Stomach smooth muscle (tissue), 2 donors: ENCODE results near the gene CDHR2.

Experiments
- H3K27ac ChIP-seq: one replicate; pipeline ENCODE4 v1.7.0; 2013; ENCODE audit warnings: mild to moderate bottlenecking, low read length, inconsistent platforms
- H3K27me3 ChIP-seq, 2 donors: one replicate each; pipeline ENCODE4 v1.7.0; 2013; ENCODE audit warnings: low read length in 2 of 2; ENCODE audit not compliant: insufficient read depth in 2 of 2, control insufficient read depth in 1 of 2
- H3K36me3 ChIP-seq, 2 donors: one replicate each; pipeline ENCODE4 v1.7.0; 2013; ENCODE audit warnings: low read length in 2 of 2; ENCODE audit not compliant: control insufficient read depth in 2 of 2, insufficient read depth in 2 of 2
- H3K4me1 ChIP-seq: one replicate; pipeline ENCODE4 v1.7.0; 2013; ENCODE audit warnings: low read length; ENCODE audit not compliant: control insufficient read depth, insufficient read depth
- H3K4me3 ChIP-seq, 2 donors: one replicate each; pipeline ENCODE4 v1.7.0; 2013; ENCODE audit warnings: low read length in 2 of 2
- H3K9ac ChIP-seq, 2 donors: one replicate each; pipeline ENCODE4 v1.7.0; 2013; ENCODE audit warnings: low read length in 2 of 2, mild to moderate bottlenecking in 1 of 2
- H3K9me3 ChIP-seq, 2 donors: one replicate each; pipeline ENCODE4 v1.7.0; 2013; ENCODE audit warnings: low read length in 2 of 2; ENCODE audit not compliant: control insufficient read depth in 2 of 2
- donor health status: healthy.
- donor health status: Pancreatic carcinoma.

Gene CDHR2, protein sequence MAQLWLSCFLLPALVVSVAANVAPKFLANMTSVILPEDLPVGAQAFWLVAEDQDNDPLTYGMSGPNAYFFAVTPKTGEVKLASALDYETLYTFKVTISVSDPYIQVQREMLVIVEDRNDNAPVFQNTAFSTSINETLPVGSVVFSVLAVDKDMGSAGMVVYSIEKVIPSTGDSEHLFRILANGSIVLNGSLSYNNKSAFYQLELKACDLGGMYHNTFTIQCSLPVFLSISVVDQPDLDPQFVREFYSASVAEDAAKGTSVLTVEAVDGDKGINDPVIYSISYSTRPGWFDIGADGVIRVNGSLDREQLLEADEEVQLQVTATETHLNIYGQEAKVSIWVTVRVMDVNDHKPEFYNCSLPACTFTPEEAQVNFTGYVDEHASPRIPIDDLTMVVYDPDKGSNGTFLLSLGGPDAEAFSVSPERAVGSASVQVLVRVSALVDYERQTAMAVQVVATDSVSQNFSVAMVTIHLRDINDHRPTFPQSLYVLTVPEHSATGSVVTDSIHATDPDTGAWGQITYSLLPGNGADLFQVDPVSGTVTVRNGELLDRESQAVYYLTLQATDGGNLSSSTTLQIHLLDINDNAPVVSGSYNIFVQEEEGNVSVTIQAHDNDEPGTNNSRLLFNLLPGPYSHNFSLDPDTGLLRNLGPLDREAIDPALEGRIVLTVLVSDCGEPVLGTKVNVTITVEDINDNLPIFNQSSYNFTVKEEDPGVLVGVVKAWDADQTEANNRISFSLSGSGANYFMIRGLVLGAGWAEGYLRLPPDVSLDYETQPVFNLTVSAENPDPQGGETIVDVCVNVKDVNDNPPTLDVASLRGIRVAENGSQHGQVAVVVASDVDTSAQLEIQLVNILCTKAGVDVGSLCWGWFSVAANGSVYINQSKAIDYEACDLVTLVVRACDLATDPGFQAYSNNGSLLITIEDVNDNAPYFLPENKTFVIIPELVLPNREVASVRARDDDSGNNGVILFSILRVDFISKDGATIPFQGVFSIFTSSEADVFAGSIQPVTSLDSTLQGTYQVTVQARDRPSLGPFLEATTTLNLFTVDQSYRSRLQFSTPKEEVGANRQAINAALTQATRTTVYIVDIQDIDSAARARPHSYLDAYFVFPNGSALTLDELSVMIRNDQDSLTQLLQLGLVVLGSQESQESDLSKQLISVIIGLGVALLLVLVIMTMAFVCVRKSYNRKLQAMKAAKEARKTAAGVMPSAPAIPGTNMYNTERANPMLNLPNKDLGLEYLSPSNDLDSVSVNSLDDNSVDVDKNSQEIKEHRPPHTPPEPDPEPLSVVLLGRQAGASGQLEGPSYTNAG (N-terminal part only)

GRCh38 chr5:176548967-176549444 is at the start of gene CDHR2:
CDHR2 (plus strand) TSS chr5:176549342; CDS start chr5:176565353, 16,011 bp downstream.
- Histone ChIP-seq H3K27ac (no peak within 1 kb of the TSS), H3K4me1 (peaks cover 3% of the 10 kb centered on the region), H3K9me3 (no peaks in the 10 kb centered on the region), H3K9ac (no peak within 1 kb of the TSS), H3K4me3 (no peak within 1 kb of the TSS), H3K36me3 (no peaks in the 10 kb centered on the region), H3K27me3 (peaks cover 16% of the 10 kb centered on the region in 2 donors)

DNA sequence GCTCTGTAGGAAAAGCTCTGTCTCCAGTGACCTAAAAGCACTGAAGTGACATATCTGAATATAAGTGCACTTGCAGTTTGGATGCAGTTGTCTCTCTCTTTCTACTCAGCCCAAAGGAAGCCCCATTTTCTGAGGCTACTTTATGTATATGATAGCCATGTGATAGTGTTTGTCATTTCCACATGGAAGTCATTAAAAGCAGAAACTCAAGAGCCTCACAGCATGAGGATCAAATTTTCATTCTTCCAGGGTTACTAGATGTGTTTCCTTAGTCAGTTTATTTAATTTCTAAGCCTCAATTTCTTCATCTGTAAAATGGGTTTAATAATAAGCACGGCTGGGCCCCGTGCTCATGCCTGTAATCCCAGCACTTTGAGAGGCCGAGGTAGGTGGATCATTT is 48.6 kb upstream of the CDHR2 start:
- Histone ChIP-seq H3K36me3 (peaks cover 41 to 50% of the 10 kb centered on the region in 2 donors), H3K9me3 (no peaks in the 10 kb centered on the region), H3K4me3 (no peak overlapping the region), H3K27ac (no peak overlapping the region), H3K4me1 (no peaks in the 10 kb centered on the region), H3K9ac (no peak overlapping the region), H3K27me3 (no peaks in the 10 kb centered on the region)

DNA sequence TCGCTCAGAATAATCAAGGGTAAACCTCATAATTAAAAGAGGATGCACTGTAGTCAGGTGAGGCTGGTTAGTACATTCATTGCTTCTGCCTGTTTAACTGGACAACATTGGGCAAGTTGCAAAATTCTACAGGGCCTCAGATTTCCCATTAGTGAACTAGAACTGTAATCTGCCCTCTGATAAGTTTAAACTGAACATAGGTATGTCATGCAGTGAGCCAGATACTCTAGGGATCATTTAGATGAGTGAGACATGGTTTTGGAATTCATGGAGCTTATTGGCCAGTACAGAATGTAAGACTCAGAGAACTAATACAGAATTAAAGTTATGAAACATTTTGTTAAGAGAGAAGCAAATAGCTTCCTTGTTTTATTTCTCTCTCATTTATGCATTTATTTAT is 47.8 kb upstream of the CDHR2 start:
- Histone ChIP-seq H3K36me3 (peaks cover 35 to 44% of the 10 kb centered on the region in 2 donors), H3K27me3 (no peaks in the 10 kb centered on the region), H3K27ac (no peak overlapping the region), H3K4me1 (no peaks in the 10 kb centered on the region), H3K9me3 (no peaks in the 10 kb centered on the region), H3K4me3 (no peak overlapping the region), H3K9ac (no peak overlapping the region)

GRCh38 chr5:176503496-176503895 is 45.6 kb upstream of the CDHR2 start:
- peaks cover 44 to 47% of the 10 kb centered on the region in 2 donors for H3K36me3 ChIP-seq
- H3K9me3 ChIP-seq, result no peaks in the 10 kb centered on the region
- H3K27me3 ChIP-seq, result no peaks in the 10 kb centered on the region
- H3K4me1 ChIP-seq, result no peaks in the 10 kb centered on the region
- H3K27ac ChIP-seq, result no peak overlapping the region
- H3K4me3 ChIP-seq, result no peak overlapping the region
- no peak overlapping the region for H3K9ac ChIP-seq

- Histone ChIP-seq H3K4me1 (no peaks in the 10 kb centered on the region), H3K27ac (no peak overlapping the region), H3K9ac (no peak overlapping the region), H3K27me3 (no peaks in the 10 kb centered on the region), H3K9me3 (no peaks in the 10 kb centered on the region), H3K4me3 (no peak overlapping the region), H3K36me3 (peaks cover 20 to 21% of the 10 kb centered on the region in 2 donors)
Measured at GRCh38 chr5:176507911-176508310, 41.2 kb upstream of the CDHR2 start.

- Histone ChIP-seq H3K9ac (no peak overlapping the region), H3K4me1 (no peaks in the 10 kb centered on the region), H3K27ac (no peak overlapping the region), H3K27me3 (no peaks in the 10 kb centered on the region), H3K36me3 (peaks cover 20 to 21% of the 10 kb centered on the region in 2 donors), H3K9me3 (no peaks in the 10 kb centered on the region), H3K4me3 (no peak overlapping the region)
Measured at GRCh38 chr5:176508603-176509002, 40.5 kb upstream of the CDHR2 start.

DNA sequence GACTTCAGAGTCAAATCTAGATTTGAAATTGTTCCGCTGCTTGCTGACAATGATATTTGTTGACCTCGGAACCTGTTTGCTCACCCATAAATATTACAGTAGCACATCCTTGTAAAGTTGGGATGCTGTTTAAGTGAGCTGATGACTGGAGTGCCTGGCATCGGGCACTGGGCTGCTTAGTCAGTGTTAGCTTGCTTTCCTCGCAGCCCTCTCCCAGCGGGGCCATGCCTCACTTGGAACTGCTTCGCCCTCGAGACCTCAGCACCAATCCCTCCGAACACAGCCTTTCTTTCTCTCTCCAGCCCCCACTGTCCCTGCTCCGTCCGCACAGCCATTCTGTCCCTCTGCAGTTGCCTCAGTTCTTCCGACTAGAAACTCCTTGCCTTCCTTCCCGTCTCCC is 35.4 kb upstream of the CDHR2 start:
- Histone ChIP-seq H3K9ac (no peak overlapping the region), H3K4me1 (no peaks in the 10 kb centered on the region), H3K27me3 (no peaks in the 10 kb centered on the region)

GRCh38 chr5:176514244-176514950 is 34.7 kb upstream of the CDHR2 start:
- Histone ChIP-seq H3K36me3 (peaks cover 0 to under 1% of the 10 kb centered on the region in 2 donors), H3K27me3 (no peaks in the 10 kb centered on the region), H3K4me3 (no peak overlapping the region), H3K9me3 (no peaks in the 10 kb centered on the region), H3K27ac (no peak overlapping the region), H3K4me1 (no peaks in the 10 kb centered on the region), H3K9ac (no peak overlapping the region)

More for the DNA sequence above, 35.4 kb upstream of the CDHR2 start:
- no peaks in the 10 kb centered on the region for H3K9me3 ChIP-seq
- no peak overlapping the region for H3K27ac ChIP-seq
- peaks cover 0 to 4% of the 10 kb centered on the region in 2 donors for H3K36me3 ChIP-seq
- no peak overlapping the region for H3K4me3 ChIP-seq

DNA sequence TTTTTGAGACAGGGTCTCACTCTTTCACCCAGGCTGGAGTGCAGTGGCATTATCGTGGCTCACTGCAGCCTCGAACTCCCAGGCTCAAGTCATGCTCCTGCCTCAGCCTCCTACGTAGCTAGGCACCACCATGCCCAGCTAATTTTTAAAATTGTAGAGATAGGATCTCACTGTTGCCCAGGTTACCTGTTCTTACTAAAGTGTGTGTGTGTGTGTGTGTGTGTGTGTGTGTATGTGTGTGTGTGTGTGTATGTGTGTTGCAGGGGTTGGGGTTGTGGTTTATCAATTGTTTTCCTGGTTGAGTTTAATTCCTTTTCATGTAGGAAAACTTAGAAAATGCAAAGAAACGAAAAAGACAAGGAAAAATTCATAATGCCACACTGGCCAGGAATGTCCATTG is 33.7 kb upstream of the CDHR2 start:
- Histone ChIP-seq H3K27ac (no peak overlapping the region), H3K9me3 (no peaks in the 10 kb centered on the region), H3K4me3 (no peak overlapping the region), H3K4me1 (no peaks in the 10 kb centered on the region), H3K9ac (no peak overlapping the region), H3K27me3 (no peaks in the 10 kb centered on the region), H3K36me3 (no peaks in the 10 kb centered on the region)
